Spleen (tissue), 11 donors: ENCODE measurements around the gene JAG1. TPM values are rescaled to one million over a fixed set of nuclear protein-coding genes. Genes with fewer than 3 reads are reported as not detected.
"Not testable (repeated sequence)": the region's sequence is repeated elsewhere in the genome, so short reads cannot be mapped to it uniquely, and the experiment has no call there.

Source experiments
- DNase-seq: peaks from one replicate; pipeline ENCODE4 v3.0.0-alpha.2; 2020
- H3K27ac ChIP-seq, 8 donors: fragments of 200-600 bp; sonication (generic) in 7 of 8; 1 replicate in 4 of 8; 2 replicates in 4 of 8; pipeline versions ENCODE4 v1.5.0 to v1.8.0; 2016 to 2021; ENCODE audit warnings: inconsistent platforms in 4 of 8, mild to moderate bottlenecking in 4 of 8, moderate library complexity in 1 of 8
- H3K27me3 ChIP-seq, 7 donors: fragments of 200-600 bp; sonication (generic) in 6 of 7; replicated peaks in 1 of 7; 1 replicate in 4 of 7; 2 replicates in 3 of 7; pipeline versions ENCODE4 v1.5.0 to v1.8.0; 2016 to 2021; ENCODE audit warnings: inconsistent platforms in 3 of 7, mild to moderate bottlenecking in 1 of 7
- H3K36me3 ChIP-seq, 6 donors: fragments of 200-600 bp; sonication (generic) in 5 of 6; 1 replicate in 4 of 6; 2 replicates in 2 of 6; pipeline versions ENCODE4 v1.5.0 to v1.8.0; 2016 to 2021; ENCODE audit warnings: inconsistent platforms in 2 of 6
- H3K4me1 ChIP-seq, 6 donors: fragments of 200-600 bp; sonication (generic) in 5 of 6; 1 replicate in 3 of 6; 2 replicates in 3 of 6; pipeline versions ENCODE4 v1.5.0 to v1.8.0; 2016 to 2021; ENCODE audit warnings: inconsistent platforms in 3 of 6
- H3K4me3 ChIP-seq, 8 donors: fragments of 200-600 bp; sonication (generic) in 7 of 8; 1 replicate in 4 of 8; 2 replicates in 4 of 8; pipeline versions ENCODE4 v1.5.0 to v1.8.0; 2016 to 2021; ENCODE audit warnings: inconsistent platforms in 4 of 8, mild to moderate bottlenecking in 4 of 8, moderate library complexity in 2 of 8
- H3K9me3 ChIP-seq, 8 donors: fragments of 200-600 bp; sonication (generic) in 7 of 8; 1 replicate in 4 of 8; 2 replicates in 4 of 8; pipeline versions ENCODE4 v1.5.0 to v1.8.0; 2016 to 2021; ENCODE audit warnings: inconsistent platforms in 4 of 8
- CTCF ChIP-seq, 11 experiments: fragments of 200-600 bp in 7 of 11; fragments of 450-650 bp in 4 of 11; sonication (generic) in 4 of 11; IDR thresholded peaks in 8 of 11; conservative IDR thresholded peaks in 3 of 11; 1 replicate in 7 of 11; 2 replicates in 4 of 11; pipeline versions ENCODE4 v1.4.0 to v1.8.0; 2016 to 2021; ENCODE audit warnings: antibody characterized with exemption in 11 of 11, inconsistent platforms in 4 of 11, mild to moderate bottlenecking in 1 of 11
- POLR2A ChIP-seq, 3 donors: fragments of 450-650 bp; IDR thresholded peaks; one replicate each; pipeline ENCODE4 v1.5.1; 2017; ENCODE audit warnings: antibody characterized with exemption in 3 of 3, mild to moderate bottlenecking in 1 of 3
- POLR2AphosphoS5 ChIP-seq, 3 donors: sonication (generic); formaldehyde crosslinking; IDR thresholded peaks; one replicate each; pipeline ENCODE4 v1.5.1; 2017; ENCODE audit warnings: antibody characterized with exemption in 3 of 3
- WGBS, 5 donors: extraction: QIAGEN DNeasy Blood & Tissue Kit in 3 of 5; methylation state at CpG; one replicate each; pipeline versions ENCODE4 v1.1.5 to v1.1.7; 2013 to 2018; 5-methylcytosine and 5-hydroxymethylcytosine counted together
- intact Hi-C: fragments of 100-400 bp; cut with DNase I; formaldehyde crosslinking; loops from one replicate; pipeline ENCODE4 v1.15.0; 2023; ENCODE audit warnings: low total_unique reads
- polyA plus RNA-seq, 3 donors: library from polyadenylated mRNA; stranded (reverse); fragments of 200-250 nt; gene quantifications; one replicate each; pipeline ENCODE4 v1.2.1, GENCODE V29; 2013
- total RNA-seq, 7 donors: library from RNA; depleted of rRNA in 3 of 7; stranded (reverse); fragments of >200 nt in 3 of 7; fragmentation: NEBNext Ultra II Directional in 4 of 7; extraction: Animal tissue kit (Norgen Biotek cat#: 25700) in 4 of 7; gene quantifications; one replicate each; pipeline versions ENCODE4 v1.1.0 to v1.2.1, GENCODE V29; 2016 to 2021
- donor health status: healthy with polysubstance abuse.
- donor health status: DM: no; HTN: no; CAD: no; lungs with moderate emphysema.
- donor health status: DM: no; HTN: no; CAD: no.
- donor health status: Bipolar disorder and iron deficiency.
- donor health status: healthy.
- donor health status: DM: no; HTN: no; CAD: no.
- donor health status: DM: yes; HTN: yes; CAD: no.

The JAG1 gene
- total and polyA plus RNA-seq, 10 donors: 5.6 to 85.3 (median 50.1) TPM

DNA sequence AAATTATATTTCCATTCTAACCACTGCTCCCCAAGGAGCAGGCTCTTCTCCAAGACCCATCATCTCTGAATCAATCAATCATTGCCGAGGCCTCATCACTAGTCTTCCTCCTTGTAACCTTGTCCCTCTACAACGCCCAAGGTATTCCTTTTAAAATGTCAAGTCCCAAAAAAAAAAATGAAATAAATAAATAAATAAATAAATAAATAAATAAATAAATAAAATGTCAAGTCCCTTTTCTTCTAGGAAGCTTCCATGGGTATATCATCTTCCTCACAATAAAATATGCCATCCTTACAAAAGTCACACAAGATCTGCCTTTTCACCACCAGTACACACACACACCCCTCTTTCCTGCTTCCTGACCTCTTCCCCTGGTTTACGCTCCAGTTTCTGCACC lies 57.6 kb downstream of the JAG1 start:
- Histone ChIP-seq H3K27me3 (no peaks in the 10 kb centered on the region), H3K9me3 (no peaks in the 10 kb centered on the region), H3K4me1 (no peaks in the 10 kb centered on the region), H3K27ac (no peak overlapping the region), H3K4me3 (no peak overlapping the region), H3K36me3 (peaks cover 0 to 16% (median 0%) of the 10 kb centered on the region in 6 donors)
- WGBS, 5 donors: 95 to 100% (median 98%) methylated on average over 3 of the region's 3 CpGs
- DNase-seq: no peak
- intact Hi-C loops: no loop called here
- no peak for TF ChIP-seq CTCF (IDR thresholded peaks at IDR 0.05 in 8 of 11, conservative IDR thresholded peaks at IDR 0.05 in 3 of 11)
- TF ChIP-seq POLR2A (IDR thresholded peaks at IDR 0.05): no peak
- TF ChIP-seq POLR2AphosphoS5 (IDR thresholded peaks at IDR 0.05): no peak

GRCh38 chr20:10613911-10614310 lies 59.9 kb downstream of the JAG1 start:
- peaks cover 0 to 22% (median 0%) of the 10 kb centered on the region in 6 donors for H3K36me3 ChIP-seq
- H3K4me3 ChIP-seq: no peak overlapping the region
- TF ChIP-seq CTCF (IDR thresholded peaks at IDR 0.05 in 8 of 11, conservative IDR thresholded peaks at IDR 0.05 in 3 of 11) (no peak), POLR2AphosphoS5 (IDR thresholded peaks at IDR 0.05) (no peak), POLR2A (IDR thresholded peaks at IDR 0.05) (no peak)
- no peak for DNase-seq
- WGBS, 5 donors: 95 to 99% (median 98%) methylated on average over 18 of the region's 18 CpGs
- H3K27ac ChIP-seq: no peak overlapping the region
- no peaks in the 10 kb centered on the region for H3K9me3 ChIP-seq
- intact Hi-C loops: no loop called here
- peaks cover 0 to 8% (median 0%) of the 10 kb centered on the region in 6 donors for H3K4me1 ChIP-seq
- H3K27me3 ChIP-seq: no peaks in the 10 kb centered on the region

GRCh38 chr20:10613426-10613825 lies 60.4 kb downstream of the JAG1 start:
- H3K27me3 ChIP-seq, H3K27ac ChIP-seq, H3K4me3 ChIP-seq, H3K9me3 ChIP-seq, DNase-seq, H3K4me1 ChIP-seq, intact Hi-C loops: not testable (repeated sequence)
- WGBS, 5 donors: 94 to 98% (median 96%) methylated on average over 4 to 5 of the region's 5 CpGs
- peaks cover 0 to 26% (median 0%) of the 10 kb centered on the region in 6 donors for H3K36me3 ChIP-seq

DNA sequence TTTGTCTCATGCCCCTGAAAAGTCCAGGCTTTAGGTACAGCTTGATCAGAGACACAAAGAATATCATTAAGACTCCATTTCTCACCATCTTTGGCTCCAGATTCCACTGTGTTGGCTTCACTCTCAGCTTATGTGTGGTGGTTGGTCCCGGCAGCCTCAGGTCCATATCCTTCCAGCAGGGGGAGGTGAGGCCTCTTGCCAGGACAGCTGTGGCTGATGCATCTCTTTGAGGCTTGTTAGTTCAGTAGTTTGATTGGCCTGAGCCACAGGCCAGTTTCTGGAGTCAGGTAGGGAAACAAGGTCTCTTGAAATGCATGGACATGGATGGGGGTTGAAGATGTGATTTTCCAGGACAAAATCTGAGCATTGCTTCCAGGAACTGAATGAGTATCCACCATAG lies 62.4 kb downstream of the JAG1 start:
- no peak overlapping the region for H3K4me3 ChIP-seq
- no peaks in the 10 kb centered on the region for H3K9me3 ChIP-seq
- intact Hi-C loops: no loop called here
- no peak overlapping the region for H3K27ac ChIP-seq
- TF ChIP-seq POLR2AphosphoS5 (IDR thresholded peaks at IDR 0.05) (no peak), CTCF (IDR thresholded peaks at IDR 0.05 in 8 of 11, conservative IDR thresholded peaks at IDR 0.05 in 3 of 11) (peak in 6 of 11 experiments; percentile 19 to 46 (median 34)), POLR2A (IDR thresholded peaks at IDR 0.05) (no peak)
- H3K36me3 ChIP-seq: peaks cover 0 to 26% (median 0%) of the 10 kb centered on the region in 6 donors
- H3K4me1 ChIP-seq: peaks cover 0 to 8% (median 0%) of the 10 kb centered on the region in 6 donors
- 71 to 100% (median 84%) methylated on average over 1 of the region's 1 CpG for WGBS, 5 donors
- H3K27me3 ChIP-seq: no peaks in the 10 kb centered on the region
- no peak for DNase-seq

DNA sequence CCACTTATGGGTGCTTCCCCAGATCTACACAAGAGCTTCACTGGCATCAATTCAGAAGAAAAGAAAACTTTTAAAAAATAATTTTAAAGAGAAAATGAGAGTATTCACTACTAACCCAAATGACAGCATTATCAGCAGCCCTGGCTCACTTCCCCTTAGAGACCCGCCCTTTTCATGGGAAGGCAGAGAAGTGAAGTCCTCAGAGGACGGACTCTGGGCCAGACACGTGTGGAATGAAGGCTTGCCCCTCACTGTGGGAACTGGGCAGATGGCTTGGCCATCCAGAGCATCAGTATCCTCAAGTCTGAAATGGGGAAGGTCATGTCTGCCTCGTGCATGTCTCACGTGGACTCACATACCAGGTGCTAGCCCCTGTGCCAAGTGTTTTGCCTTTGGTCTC lies 63.5 kb downstream of the JAG1 start:
- Histone ChIP-seq H3K9me3 (no peaks in the 10 kb centered on the region), H3K27ac (peak overlapping the region in 6 of 8 donors; percentile 22 to 67 (median 46)), H3K4me3 (no peak overlapping the region), H3K27me3 (no peaks in the 10 kb centered on the region), H3K36me3 (peaks cover 0 to 19% (median 0%) of the 10 kb centered on the region in 6 donors), H3K4me1 (peaks cover 0 to 8% (median 0%) of the 10 kb centered on the region in 6 donors)
- TF ChIP-seq POLR2AphosphoS5 (IDR thresholded peaks at IDR 0.05) (no peak), CTCF (IDR thresholded peaks at IDR 0.05 in 8 of 11, conservative IDR thresholded peaks at IDR 0.05 in 3 of 11) (no peak), POLR2A (IDR thresholded peaks at IDR 0.05) (no peak)
- intact Hi-C loops: no loop called here
- WGBS, 5 donors: 70 to 81% (median 77%) methylated on average over 5 of the region's 5 CpGs
- DNase-seq: no peak
